Activated CD8-positive, alpha-beta T cell treated with anti-CD3 and anti-CD28 coated beads for 36 hours (primary cell): ENCODE data around the gene TADA3. TPM values are rescaled to one million over a fixed set of nuclear protein-coding genes. Genes with fewer than 3 reads are reported as not detected.

Source experiments
- ATAC-seq: fragments of 200-7000 bp; cut with Tn5 transposase; one replicate; pipeline ENCODE4 v1.10.0; 2021; ENCODE audit warnings: mild to moderate bottlenecking, moderate library complexity
- CTCF ChIA-PET: fragments of 350-600 bp; sonication (Branson Sonifier 250); formaldehyde crosslinking; loops from one replicate; lab custom pipeline; 2021; ENCODE audit warnings: antibody characterized with exemption; lab: Charles Lee
- POLR2A ChIA-PET: fragments of 350-600 bp; sonication (Branson Sonifier 250); formaldehyde crosslinking; loops from one replicate; lab custom pipeline; 2021; ENCODE audit warnings: antibody characterized with exemption; lab: Charles Lee
- DNase-seq: peaks from one replicate; pipeline ENCODE4 v3.0.0-alpha.2; 2020
- H3K27ac Mint-ChIP-seq: one replicate; pipeline ENCODE4 v1.8.0; 2021; ENCODE audit warnings: mild to moderate bottlenecking, mixed read lengths
- H3K27me3 Mint-ChIP-seq: one replicate; pipeline ENCODE4 v1.8.0; 2021; ENCODE audit warnings: mixed read lengths
- H3K36me3 Mint-ChIP-seq: one replicate; pipeline ENCODE4 v1.8.0; 2021; ENCODE audit warnings: low read depth, mixed read lengths
- H3K4me1 Mint-ChIP-seq: one replicate; pipeline ENCODE4 v1.8.0; 2021; ENCODE audit warnings: low read depth, mixed read lengths
- H3K4me3 Mint-ChIP-seq: one replicate; pipeline ENCODE4 v1.8.0; 2021; ENCODE audit warnings: mild to moderate bottlenecking, moderate library complexity, mixed read lengths
- H3K9me3 Mint-ChIP-seq: one replicate; pipeline ENCODE4 v1.8.0; 2021; ENCODE audit warnings: mixed read lengths
- intact Hi-C: fragments of 100-400 bp; cut with micrococcal nuclease; formaldehyde crosslinking; loops from one replicate; pipeline ENCODE4 v1.10.0; 2022
- total RNA-seq, 2 experiments: library from RNA; stranded (reverse); gene quantifications; one replicate each; pipeline ENCODE4 v1.2.3, GENCODE V29; 2021
- TF ChIP-seq, protein P1 (sequence below): fragments of 200-600 bp; IDR thresholded peaks from one replicate; pipeline ENCODE4 v1.8.0; 2022; ENCODE audit warnings: antibody characterized with exemption, mild to moderate bottlenecking

Gene TADA3
- total RNA-seq, 2 experiments from 2014 or later = 57.5 to 58.3 TPM

DNA sequence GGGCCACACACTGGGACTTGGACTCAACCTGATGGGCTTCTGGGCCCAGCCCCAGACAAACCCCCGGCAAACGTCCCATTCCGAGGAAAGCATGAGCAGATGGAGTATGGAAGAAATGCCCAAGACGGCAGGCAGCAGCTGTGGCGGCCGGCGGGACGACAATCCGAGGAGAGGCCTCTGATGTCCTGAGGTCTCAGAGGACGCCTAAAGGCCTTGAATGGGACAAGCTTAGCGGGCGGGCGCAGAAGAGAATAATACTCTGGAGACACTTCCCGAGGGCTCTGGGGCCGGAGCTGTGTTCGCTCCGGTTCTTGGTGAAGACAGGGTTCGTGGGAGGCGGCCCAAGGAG, 43.0 kb downstream of the TADA3 start:
- ChIA-PET CTCF (interaction anchor here (0.8 to 3.2 kb wide), 7 partner anchors 10 to 58 kb away, joined by 3 to 15 read pairs (median 5); partner anchors contain the start of gene BRPF1), POLR2A (interaction anchor here (1.0 to 7.4 kb wide), 10 partner anchors 9 to 52 kb away, joined by 3 to 50 read pairs (median 7); partner anchors contain the start of genes ARPC4, BRPF1 and TADA3)
- Mint-ChIP-seq H3K36me3 (peaks cover 68% of the 10 kb centered on the region), H3K27me3 (no peaks in the 10 kb centered on the region), H3K4me3 (peak overlapping the region; percentile 88), H3K27ac (peak overlapping the region; percentile 94), H3K4me1 (peaks cover 40% of the 10 kb centered on the region), H3K9me3 (no peaks in the 10 kb centered on the region)
- no peak for DNase-seq
- TF ChIP-seq, protein P1, sequence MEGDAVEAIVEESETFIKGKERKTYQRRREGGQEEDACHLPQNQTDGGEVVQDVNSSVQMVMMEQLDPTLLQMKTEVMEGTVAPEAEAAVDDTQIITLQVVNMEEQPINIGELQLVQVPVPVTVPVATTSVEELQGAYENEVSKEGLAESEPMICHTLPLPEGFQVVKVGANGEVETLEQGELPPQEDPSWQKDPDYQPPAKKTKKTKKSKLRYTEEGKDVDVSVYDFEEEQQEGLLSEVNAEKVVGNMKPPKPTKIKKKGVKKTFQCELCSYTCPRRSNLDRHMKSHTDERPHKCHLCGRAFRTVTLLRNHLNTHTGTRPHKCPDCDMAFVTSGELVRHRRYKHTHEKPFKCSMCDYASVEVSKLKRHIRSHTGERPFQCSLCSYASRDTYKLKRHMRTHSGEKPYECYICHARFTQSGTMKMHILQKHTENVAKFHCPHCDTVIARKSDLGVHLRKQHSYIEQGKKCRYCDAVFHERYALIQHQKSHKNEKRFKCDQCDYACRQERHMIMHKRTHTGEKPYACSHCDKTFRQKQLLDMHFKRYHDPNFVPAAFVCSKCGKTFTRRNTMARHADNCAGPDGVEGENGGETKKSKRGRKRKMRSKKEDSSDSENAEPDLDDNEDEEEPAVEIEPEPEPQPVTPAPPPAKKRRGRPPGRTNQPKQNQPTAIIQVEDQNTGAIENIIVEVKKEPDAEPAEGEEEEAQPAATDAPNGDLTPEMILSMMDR = no peak
- ATAC-seq = no peak
- intact Hi-C loops = no loop called here

DNA sequence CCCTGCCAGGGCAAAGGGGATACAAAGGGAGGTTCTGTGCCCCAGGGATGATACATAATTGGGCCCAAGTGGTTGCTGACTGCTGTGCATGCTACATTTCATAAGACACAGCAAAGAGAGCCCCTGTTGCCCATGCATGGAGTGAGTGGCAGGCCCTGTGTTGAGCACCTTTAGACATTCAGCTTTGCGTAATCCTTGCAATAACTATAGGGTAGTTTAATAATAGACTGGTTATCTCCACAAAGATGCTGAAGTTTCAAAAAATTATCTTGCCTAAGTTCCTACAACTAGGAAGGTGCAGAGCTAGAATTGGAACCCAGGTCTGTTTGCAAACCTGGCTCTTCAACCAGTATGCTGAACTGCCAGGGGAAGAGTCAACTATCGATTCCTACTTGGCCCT, 44.2 kb downstream of the TADA3 start:
- no peak overlapping the region for H3K4me3 Mint-ChIP-seq
- H3K27ac Mint-ChIP-seq = no peak overlapping the region
- ChIA-PET CTCF (interaction anchor here (3.2 kb wide), 1 partner anchor 21 kb away, joined by 15 read pairs; no protein-coding TSS in a partner anchor), POLR2A (interaction anchor here (1.1 to 7.4 kb wide), 3 partner anchors 10 to 21 kb away, joined by 3 to 50 read pairs (median 4); partner anchors contain the start of gene BRPF1)
- H3K27me3 Mint-ChIP-seq = no peaks in the 10 kb centered on the region
- intact Hi-C loops = no loop called here
- H3K9me3 Mint-ChIP-seq = no peaks in the 10 kb centered on the region
- DNase-seq (no peak), ATAC-seq (no peak)
- peaks cover 70% of the 10 kb centered on the region for H3K36me3 Mint-ChIP-seq
- H3K4me1 Mint-ChIP-seq = peaks cover 35% of the 10 kb centered on the region
- TF ChIP-seq, protein P1 = no peak

DNA sequence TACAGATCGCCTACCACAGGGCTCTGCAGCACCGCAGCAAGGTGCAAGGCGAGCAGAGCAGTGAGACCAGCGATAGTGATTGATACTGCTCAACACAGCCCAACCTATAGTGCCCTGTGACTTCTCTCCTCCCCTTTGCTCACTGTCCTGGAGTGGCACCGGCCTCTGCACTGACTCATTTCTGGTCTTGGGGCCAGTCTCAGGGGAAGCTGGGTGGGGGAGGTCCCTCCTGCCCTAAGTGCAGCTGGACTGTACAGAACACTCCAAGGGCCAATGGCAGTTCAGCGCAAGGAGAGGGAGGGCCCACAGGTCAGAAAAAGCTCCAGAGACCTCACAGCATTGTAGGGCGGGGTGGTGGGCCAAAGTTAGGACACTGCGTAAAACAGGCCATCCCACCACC, 45.0 kb downstream of the TADA3 start:
- CTCF ChIA-PET = no interaction called here
- Mint-ChIP-seq H3K36me3 (peaks cover 66% of the 10 kb centered on the region), H3K4me3 (no peak overlapping the region), H3K9me3 (no peaks in the 10 kb centered on the region), H3K27ac (peak overlapping the region; percentile 74), H3K4me1 (peaks cover 31% of the 10 kb centered on the region), H3K27me3 (no peaks in the 10 kb centered on the region)
- ATAC-seq (no peak), DNase-seq (no peak)
- intact Hi-C loops = no loop called here
- POLR2A ChIA-PET = interaction anchor here (1.2 to 7.4 kb wide), 3 partner anchors 15 to 33 kb away, joined by 4 to 50 read pairs (median 5); partner anchors contain the start of gene BRPF1
- TF ChIP-seq, protein P1 = no peak

DNA sequence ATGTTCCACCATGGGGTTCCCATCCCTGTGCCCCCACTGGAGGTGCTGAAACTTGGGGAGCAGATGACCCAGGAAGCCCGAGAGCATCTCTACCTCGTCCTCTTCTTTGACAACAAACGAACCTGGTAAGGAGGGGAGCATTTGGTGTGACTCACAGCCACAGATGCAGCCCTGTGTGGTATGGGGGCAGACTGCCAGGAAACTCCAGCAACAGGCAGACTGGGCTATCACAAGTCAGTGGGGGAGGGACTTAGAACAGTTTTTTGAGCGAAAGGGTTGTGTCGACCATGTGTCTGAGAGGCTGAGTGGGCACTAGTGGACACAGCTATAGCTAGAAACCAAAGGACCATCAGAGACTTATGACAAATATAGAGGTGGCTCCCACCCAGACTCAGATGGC, 45.9 kb downstream of the TADA3 start:
- H3K27ac Mint-ChIP-seq = peak overlapping the region; percentile 74
- TF ChIP-seq, protein P1 = no peak
- no peak overlapping the region for H3K4me3 Mint-ChIP-seq
- ATAC-seq (no peak), DNase-seq (peak; percentile 67)
- CTCF ChIA-PET = interaction anchor here (1.0 to 1.6 kb wide), 3 partner anchors 9 to 19 kb away, joined by 4 to 7 read pairs (median 4); no protein-coding TSS in a partner anchor
- H3K36me3 Mint-ChIP-seq = peaks cover 62% of the 10 kb centered on the region
- no peaks in the 10 kb centered on the region for H3K27me3 Mint-ChIP-seq
- POLR2A ChIA-PET = interaction anchor here (0.9 to 7.4 kb wide), 4 partner anchors 8 to 34 kb away, joined by 3 to 50 read pairs (median 6); partner anchors contain the start of gene BRPF1
- intact Hi-C loops = no loop called here
- H3K4me1 Mint-ChIP-seq = peaks cover 22% of the 10 kb centered on the region
- no peaks in the 10 kb centered on the region for H3K9me3 Mint-ChIP-seq

DNA sequence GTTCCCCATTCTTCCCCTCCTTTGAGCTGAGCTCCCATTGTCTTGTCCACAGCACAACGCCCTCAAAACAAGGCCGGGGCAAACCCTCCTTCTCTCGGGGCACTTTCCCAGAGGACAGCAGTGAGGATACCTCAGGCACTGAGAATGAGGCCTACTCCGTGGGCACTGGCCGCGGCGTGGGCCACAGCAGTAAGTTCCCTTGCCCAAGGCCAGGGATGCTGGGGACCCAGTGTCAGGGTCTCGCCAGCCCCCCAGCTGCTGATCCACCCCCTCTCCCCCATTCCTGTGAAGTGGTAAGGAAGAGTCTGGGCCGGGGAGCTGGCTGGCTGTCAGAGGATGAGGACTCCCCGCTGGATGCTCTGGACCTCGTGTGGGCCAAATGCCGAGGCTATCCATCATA, 46.8 kb downstream of the TADA3 start:
- H3K4me1 Mint-ChIP-seq = peaks cover 19% of the 10 kb centered on the region
- no peak overlapping the region for H3K27ac Mint-ChIP-seq
- H3K27me3 Mint-ChIP-seq = no peaks in the 10 kb centered on the region
- no peaks in the 10 kb centered on the region for H3K9me3 Mint-ChIP-seq
- DNase-seq = no peak
- H3K4me3 Mint-ChIP-seq = no peak overlapping the region
- POLR2A ChIA-PET = interaction anchor here (0.7 to 7.4 kb wide), 4 partner anchors 9 to 15 kb away, joined by 3 to 50 read pairs (median 6); partner anchors contain the start of gene BRPF1
- CTCF ChIA-PET = interaction anchor here (1.4 to 1.6 kb wide), 2 partner anchors 9 to 18 kb away, joined by 4 to 7 read pairs; no protein-coding TSS in a partner anchor
- no peak for ATAC-seq
- TF ChIP-seq, protein P1 = no peak
- intact Hi-C loops = no loop called here
- peaks cover 58% of the 10 kb centered on the region for H3K36me3 Mint-ChIP-seq
